HUES48 (cell line): ENCODE results near the gene TM9SF1.

Source experiments
- H3K27ac ChIP-seq: one replicate; pipeline ENCODE4 v1.7.0; 2013; ENCODE audit warnings: low read depth, low read length, inconsistent platforms
- H3K27me3 ChIP-seq: 2 replicates; pipeline ENCODE4 v1.6.1; 2013; ENCODE audit warnings: mild to moderate bottlenecking, low read length; ENCODE audit not compliant: control insufficient read depth, insufficient read depth
- H3K36me3 ChIP-seq: 2 replicates; pipeline ENCODE4 v1.6.1; 2013; ENCODE audit warnings: low read length; ENCODE audit not compliant: control insufficient read depth, insufficient read depth
- H3K4me1 ChIP-seq: 2 replicates; pipeline ENCODE4 v1.6.1; 2013; ENCODE audit warnings: mild to moderate bottlenecking, low read length; ENCODE audit not compliant: control insufficient read depth, insufficient read depth
- H3K4me3 ChIP-seq: 2 replicates; pipeline ENCODE4 v1.5.1; 2013; ENCODE audit warnings: mild to moderate bottlenecking, low read depth, low read length
- H3K9ac ChIP-seq: 2 replicates; pipeline ENCODE4 v1.6.1; 2013; ENCODE audit warnings: mild to moderate bottlenecking, low read depth, low read length, moderate library complexity
- H3K9me3 ChIP-seq: 2 replicates; pipeline ENCODE4 v1.6.1; 2013; ENCODE audit warnings: low read length; ENCODE audit not compliant: control insufficient read depth, insufficient read depth

Gene TM9SF1

DNA sequence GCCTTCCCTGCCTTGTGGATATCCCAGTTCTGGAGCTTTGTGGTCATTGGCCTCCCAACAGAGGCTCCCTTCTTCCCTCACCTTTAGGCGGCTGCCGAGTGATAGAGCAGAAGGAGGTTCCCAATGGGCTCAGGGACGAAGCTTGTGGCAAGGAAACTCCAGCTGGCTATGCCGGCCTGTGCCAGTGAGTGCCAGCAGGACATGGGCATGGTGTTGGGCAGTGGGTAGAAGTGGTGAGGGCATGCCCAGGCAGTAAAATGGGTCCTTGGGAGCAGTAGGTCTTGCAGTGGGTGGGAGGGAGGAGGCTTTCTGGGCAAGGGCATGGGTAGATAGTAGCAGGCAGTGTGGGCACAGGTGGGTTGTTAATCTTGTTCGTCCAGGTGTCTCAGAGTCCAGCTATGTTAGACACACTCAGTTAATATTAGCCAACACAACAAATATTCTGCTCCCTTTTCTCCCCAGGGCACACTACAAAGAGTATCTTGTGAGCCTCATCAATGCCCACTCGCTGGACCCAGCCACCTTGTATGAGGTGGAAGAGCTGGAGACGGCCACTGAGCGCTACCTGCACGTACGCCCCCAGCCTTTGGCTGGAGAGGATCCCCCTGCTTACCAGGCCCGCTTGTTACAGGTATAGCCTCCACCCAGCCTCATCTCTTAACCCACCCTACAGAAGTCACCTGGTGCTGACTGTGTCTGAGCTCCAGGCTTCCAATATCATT is 35.3 kb downstream of the TM9SF1 start:
- H3K9ac ChIP-seq = no peak overlapping the region
- H3K9me3 ChIP-seq = no peaks in the 10 kb centered on the region
- H3K36me3 ChIP-seq = peaks cover 63% of the 10 kb centered on the region
- H3K27ac ChIP-seq = no peak overlapping the region
- H3K4me1 ChIP-seq = peaks cover 11% of the 10 kb centered on the region; the same call in 1 of the 2 replicates
- H3K4me3 ChIP-seq = no peak overlapping the region
- no peaks in the 10 kb centered on the region for H3K27me3 ChIP-seq

DNA sequence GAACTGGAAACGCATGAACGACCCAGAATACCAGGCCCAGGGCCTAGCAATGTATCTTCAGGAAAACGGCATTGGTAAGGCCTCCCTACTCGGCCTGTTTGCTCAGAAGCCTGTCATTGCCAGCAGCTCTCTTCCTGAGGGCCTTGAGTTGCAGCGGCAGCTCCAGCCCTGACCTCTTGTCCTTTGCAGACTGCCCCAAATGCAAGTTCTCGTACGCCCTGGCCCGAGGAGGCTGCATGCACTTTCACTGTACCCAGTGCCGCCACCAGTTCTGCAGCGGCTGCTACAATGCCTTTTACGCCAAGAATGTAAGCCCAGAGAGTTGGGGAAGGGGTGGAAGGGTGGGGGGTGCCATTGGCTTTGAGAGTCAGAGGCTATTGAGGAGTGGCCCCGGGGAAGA is 37.9 kb downstream of the TM9SF1 start:
- H3K36me3 ChIP-seq = peaks cover 65% of the 10 kb centered on the region

DNA sequence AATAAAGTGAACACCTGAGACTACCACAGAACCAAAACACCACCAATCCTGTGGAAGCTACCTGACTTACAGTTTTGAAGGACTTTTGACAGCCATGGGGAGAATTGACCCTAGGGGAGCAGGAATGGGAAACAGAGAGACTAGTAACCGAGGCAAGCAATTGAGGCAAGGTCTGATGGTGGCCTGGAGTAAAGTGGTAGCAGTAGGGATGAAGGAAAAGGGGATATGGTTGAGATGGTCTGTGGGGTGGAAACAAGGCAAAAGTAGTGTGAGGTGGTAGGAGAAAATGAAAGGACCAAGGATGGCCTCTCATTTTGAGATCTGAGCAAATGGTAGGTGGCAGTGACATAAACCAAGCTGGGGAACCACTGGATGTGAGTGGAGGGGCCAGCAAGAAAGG is 38.4 kb downstream of the TM9SF1 start:
- Histone ChIP-seq H3K4me3 (no peak overlapping the region), H3K9ac (no peak overlapping the region), H3K36me3 (peaks cover 70% of the 10 kb centered on the region), H3K9me3 (no peaks in the 10 kb centered on the region), H3K27ac (no peak overlapping the region), H3K4me1 (peaks cover 10% of the 10 kb centered on the region; the same call in 1 of the 2 replicates), H3K27me3 (no peaks in the 10 kb centered on the region)

More for the DNA sequence above, 37.9 kb downstream of the TM9SF1 start:
- Histone ChIP-seq H3K27ac (no peak overlapping the region), H3K27me3 (no peaks in the 10 kb centered on the region), H3K9ac (no peak overlapping the region), H3K4me3 (no peak overlapping the region), H3K4me1 (peaks cover 11% of the 10 kb centered on the region; the same call in 1 of the 2 replicates), H3K9me3 (no peaks in the 10 kb centered on the region)

DNA sequence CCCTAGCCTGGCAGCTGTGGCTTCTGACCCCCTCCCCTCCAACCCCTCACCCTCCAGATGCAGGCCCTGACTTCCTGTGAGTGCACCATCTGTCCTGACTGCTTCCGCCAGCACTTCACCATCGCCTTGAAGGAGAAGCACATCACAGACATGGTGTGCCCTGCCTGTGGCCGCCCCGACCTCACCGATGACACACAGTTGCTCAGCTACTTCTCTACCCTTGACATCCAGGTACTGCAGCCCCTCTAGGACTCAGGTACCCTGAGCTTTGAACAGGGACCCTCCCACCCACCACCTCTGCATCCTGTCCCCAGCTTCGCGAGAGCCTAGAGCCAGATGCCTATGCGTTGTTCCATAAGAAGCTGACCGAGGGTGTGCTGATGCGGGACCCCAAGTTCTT is 40.1 kb downstream of the TM9SF1 start:
- no peaks in the 10 kb centered on the region for H3K9me3 ChIP-seq
- H3K4me3 ChIP-seq = no peak overlapping the region
- no peaks in the 10 kb centered on the region for H3K4me1 ChIP-seq
- H3K27ac ChIP-seq = no peak overlapping the region
- H3K9ac ChIP-seq = no peak overlapping the region
- peaks cover 80% of the 10 kb centered on the region for H3K36me3 ChIP-seq
- H3K27me3 ChIP-seq = no peaks in the 10 kb centered on the region

DNA sequence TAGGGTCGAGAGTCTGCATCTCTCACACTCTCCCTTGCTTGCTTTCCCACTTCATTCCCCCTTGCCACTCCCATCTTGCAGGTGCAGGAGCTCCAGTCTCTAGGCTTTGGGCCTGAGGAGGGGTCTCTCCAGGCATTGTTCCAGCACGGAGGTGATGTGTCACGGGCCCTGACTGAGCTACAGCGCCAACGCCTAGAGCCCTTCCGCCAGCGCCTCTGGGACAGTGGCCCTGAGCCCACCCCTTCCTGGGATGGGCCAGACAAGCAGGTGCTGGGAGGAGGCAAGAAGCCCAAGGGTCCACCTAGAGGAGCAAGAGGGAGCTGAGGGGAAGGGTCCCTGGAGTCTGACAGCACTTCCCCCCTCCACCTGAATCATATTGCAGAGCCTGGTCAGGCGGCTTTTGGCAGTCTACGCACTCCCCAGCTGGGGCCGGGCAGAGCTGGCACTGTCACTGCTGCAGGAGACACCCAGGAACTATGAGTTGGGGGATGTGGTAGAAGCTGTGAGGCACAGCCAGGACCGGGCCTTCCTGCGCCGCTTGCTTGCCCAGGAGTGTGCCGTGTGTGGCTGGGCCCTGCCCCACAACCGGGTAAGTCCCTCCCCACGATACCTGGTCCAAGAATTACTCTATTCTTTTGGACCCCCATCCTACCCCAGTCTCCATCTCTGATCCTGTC is 43.7 kb downstream of the TM9SF1 start:
- no peaks in the 10 kb centered on the region for H3K9me3 ChIP-seq
- no peak overlapping the region for H3K27ac ChIP-seq
- no peak overlapping the region for H3K4me3 ChIP-seq
- H3K9ac ChIP-seq = no peak overlapping the region
- H3K4me1 ChIP-seq = peaks cover 7% of the 10 kb centered on the region
- peaks cover 68% of the 10 kb centered on the region for H3K36me3 ChIP-seq
- H3K27me3 ChIP-seq = no peaks in the 10 kb centered on the region

DNA sequence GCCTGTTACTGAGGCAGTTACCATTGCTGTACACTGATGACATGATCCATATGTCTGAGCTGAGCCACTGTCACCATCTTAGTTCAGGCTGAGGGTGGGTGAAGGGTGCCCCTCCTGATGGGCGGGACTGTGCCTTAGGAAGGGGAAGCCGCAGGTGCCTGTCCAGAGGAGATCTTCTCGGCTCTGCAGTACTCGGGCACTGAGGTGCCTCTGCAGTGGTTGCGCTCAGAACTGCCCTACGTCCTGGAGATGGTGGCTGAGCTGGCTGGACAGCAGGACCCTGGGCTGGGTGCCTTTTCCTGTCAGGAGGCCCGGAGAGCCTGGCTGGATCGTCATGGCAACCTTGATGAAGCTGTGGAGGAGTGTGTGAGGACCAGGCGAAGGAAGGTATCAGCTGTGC is 44.2 kb downstream of the TM9SF1 start:
- Histone ChIP-seq H3K9me3 (no peaks in the 10 kb centered on the region), H3K27me3 (no peaks in the 10 kb centered on the region), H3K4me1 (peaks cover 8% of the 10 kb centered on the region), H3K4me3 (no peak overlapping the region), H3K36me3 (peaks cover 64% of the 10 kb centered on the region), H3K9ac (no peak overlapping the region), H3K27ac (no peak overlapping the region)

DNA sequence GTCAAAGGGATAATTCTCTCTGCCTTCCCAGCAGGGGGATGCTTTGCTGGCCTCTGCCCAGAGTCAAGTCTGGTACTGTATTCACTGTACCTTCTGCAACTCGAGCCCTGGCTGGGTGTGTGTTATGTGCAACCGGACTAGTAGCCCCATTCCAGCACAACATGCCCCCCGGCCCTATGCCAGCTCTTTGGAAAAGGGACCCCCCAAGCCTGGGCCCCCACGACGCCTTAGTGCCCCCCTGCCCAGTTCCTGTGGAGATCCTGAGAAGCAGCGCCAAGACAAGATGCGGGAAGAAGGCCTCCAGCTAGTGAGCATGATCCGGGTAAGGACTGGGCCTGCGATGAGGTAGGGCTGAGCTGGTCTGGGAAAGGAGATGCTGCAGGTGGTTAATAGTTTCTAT is 44.7 kb downstream of the TM9SF1 start:
- peaks cover 60% of the 10 kb centered on the region for H3K36me3 ChIP-seq

DNA sequence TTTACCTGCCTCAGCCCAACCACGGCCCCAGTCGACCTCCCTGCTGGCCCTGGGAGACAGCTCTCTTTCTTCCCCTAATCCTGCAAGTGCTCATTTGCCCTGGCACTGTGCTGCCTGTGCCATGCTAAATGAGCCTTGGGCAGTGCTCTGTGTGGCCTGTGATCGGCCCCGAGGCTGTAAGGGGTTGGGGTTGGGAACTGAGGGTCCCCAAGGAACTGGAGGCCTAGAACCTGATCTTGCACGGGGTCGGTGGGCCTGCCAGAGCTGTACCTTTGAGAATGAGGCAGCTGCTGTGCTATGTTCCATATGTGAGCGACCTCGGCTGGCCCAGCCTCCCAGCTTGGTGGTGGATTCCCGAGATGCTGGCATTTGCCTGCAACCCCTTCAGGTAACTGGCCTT is 45.2 kb downstream of the TM9SF1 start:
- Histone ChIP-seq H3K27me3 (no peaks in the 10 kb centered on the region), H3K4me1 (peaks cover 15% of the 10 kb centered on the region), H3K4me3 (no peak overlapping the region), H3K9ac (no peak overlapping the region), H3K9me3 (no peaks in the 10 kb centered on the region), H3K36me3 (peaks cover 55% of the 10 kb centered on the region), H3K27ac (no peak overlapping the region)

More for the DNA sequence above, 44.7 kb downstream of the TM9SF1 start:
- no peak overlapping the region for H3K4me3 ChIP-seq
- H3K27me3 ChIP-seq = no peaks in the 10 kb centered on the region
- no peak overlapping the region for H3K9ac ChIP-seq
- no peak overlapping the region for H3K27ac ChIP-seq
- peaks cover 12% of the 10 kb centered on the region for H3K4me1 ChIP-seq
- H3K9me3 ChIP-seq = no peaks in the 10 kb centered on the region

DNA sequence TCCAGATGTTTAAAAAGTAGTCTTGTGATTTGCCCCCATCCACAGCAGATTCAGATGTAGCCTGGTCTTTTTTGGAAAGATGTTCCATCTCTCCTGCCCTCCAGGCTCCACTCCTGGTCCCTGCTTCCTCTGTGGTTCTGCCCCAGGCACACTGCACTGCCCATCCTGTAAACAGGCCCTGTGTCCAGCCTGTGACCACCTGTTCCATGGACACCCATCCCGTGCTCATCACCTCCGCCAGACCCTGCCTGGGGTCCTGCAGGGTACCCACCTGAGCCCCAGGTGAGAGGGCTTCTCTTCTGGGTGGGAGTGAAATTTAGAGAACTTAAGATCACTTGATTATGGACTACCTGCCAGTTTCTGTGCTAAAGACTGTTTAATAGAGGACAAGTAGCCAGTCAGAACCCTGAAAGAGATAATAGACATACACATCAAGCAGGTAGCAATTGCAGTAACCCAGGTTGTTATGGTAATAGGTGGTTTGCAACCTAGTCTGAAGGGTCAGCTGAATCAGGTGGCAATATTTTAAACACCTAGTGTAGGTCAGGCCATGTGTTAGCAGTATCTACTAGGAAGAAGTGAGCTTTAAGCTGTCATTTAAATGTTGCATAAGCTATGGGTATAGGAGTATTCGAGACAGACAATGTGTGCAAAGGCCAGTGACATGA is 45.8 kb downstream of the TM9SF1 start:
- no peak overlapping the region for H3K9ac ChIP-seq
- H3K36me3 ChIP-seq = peaks cover 55% of the 10 kb centered on the region

DNA sequence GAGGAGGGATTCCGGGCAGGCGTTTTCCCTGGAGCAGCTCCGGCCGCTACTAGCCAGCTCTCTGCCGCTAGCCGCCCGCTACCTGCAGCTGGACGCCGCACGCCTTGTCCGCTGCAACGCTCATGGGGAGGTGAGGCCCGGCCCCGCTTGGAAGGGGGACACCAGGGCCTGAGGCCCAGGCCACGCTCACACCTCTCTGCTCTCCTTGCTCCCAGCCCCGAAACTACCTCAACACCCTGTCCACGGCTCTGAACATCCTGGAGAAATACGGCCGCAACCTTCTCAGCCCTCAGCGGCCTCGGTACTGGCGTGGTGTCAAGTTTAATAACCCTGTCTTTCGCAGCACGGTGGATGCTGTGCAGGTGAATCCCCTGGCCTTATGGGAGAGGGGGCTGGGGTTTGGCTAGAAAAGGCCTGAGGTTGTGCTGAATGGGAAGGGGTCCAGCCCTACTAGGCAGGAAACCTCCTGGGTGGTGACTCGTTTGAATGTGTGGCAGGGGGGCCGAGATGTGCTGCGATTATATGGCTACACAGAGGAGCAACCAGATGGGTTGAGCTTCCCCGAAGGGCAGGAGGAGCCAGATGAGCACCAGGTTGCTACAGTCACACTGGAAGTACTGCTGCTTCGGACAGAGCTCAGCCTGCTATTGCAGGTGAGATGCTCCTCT is 47.3 kb downstream of the TM9SF1 start:
- Histone ChIP-seq H3K4me1 (peaks cover 15% of the 10 kb centered on the region), H3K9ac (peak overlapping the region; percentile 32; the same call in 1 of the 2 replicates), H3K4me3 (peak overlapping the region; percentile 90), H3K27ac (peak overlapping the region; percentile 56), H3K27me3 (no peaks in the 10 kb centered on the region), H3K9me3 (no peaks in the 10 kb centered on the region), H3K36me3 (peaks cover 63% of the 10 kb centered on the region)

More for the DNA sequence above, 45.8 kb downstream of the TM9SF1 start:
- Histone ChIP-seq H3K27me3 (no peaks in the 10 kb centered on the region), H3K4me3 (no peak overlapping the region), H3K9me3 (no peaks in the 10 kb centered on the region), H3K27ac (no peak overlapping the region), H3K4me1 (peaks cover 15% of the 10 kb centered on the region)
